ENCODE measurements around the gene FRMD1. TPM values are rescaled to one million over a fixed set of nuclear protein-coding genes. Genes with fewer than 3 reads are reported as not detected.

FRMD1 gene
- polyA plus RNA-seq, 3 donors = not detected

- DNase-seq = no peak
- peaks cover 0 to 16% (median 8%) of the 10 kb centered on the region in 7 donors for H3K9me3 Mint-ChIP-seq
These were observed 46.5 kb upstream of the FRMD1 start for GRCh38 chr6:168125429-168126001.

GRCh38 chr6:168124921-168125320 lies 45.9 kb upstream of the FRMD1 start:
- Histone ChIP-seq H3K36me3 (replicated peaks in 1 of 2; ENCODE audit: control insufficient read depth in 1 of 2, insufficient read depth in 2 of 2, low read length in 2 of 2) (no peaks in the 10 kb centered on the region), H3K79me2 (ENCODE audit: insufficient read depth, low read length) (no peaks in the 10 kb centered on the region), H4K20me1 (ENCODE audit: insufficient read depth, low read length) (no peaks in the 10 kb centered on the region), H3K27me3 (ENCODE audit: control insufficient read depth in 2 of 2, insufficient read depth in 2 of 2, low read length in 2 of 2) (no peaks in the 10 kb centered on the region), H3K4me3 (replicated peaks in 1 of 3; ENCODE audit: low read depth in 2 of 3, low read length in 3 of 3) (no peak overlapping the region), H3K9ac (ENCODE audit: insufficient read depth, low read length, poor library complexity, severe bottlenecking) (no peak overlapping the region), H3K4me1 (ENCODE audit: control insufficient read depth in 1 of 2, insufficient read depth in 2 of 2, low read length in 2 of 2) (no peaks in the 10 kb centered on the region), H3K27ac (ENCODE audit: low read depth in 1 of 2, low read length in 2 of 2) (no peak overlapping the region), H2AFZ (ENCODE audit: insufficient read depth, low read depth, low read length, poor library complexity, severe bottlenecking) (no peak overlapping the region), H3K4me2 (replicated peaks; ENCODE audit: extremely low read depth, low read length, poor library complexity, severe bottlenecking) (no peak overlapping the region), H3K9me3 (replicated peaks in 1 of 2; ENCODE audit: control insufficient read depth in 1 of 2, insufficient read depth in 1 of 2, low read length in 2 of 2) (peaks cover 0 to 20% of the 10 kb centered on the region in 2 donors)
- Mint-ChIP-seq H3K36me3 (no peaks in the 10 kb centered on the region), H3K4me3 (no peak overlapping the region), H3K27me3 (ENCODE audit: low read depth in 3 of 3) (peaks cover 0 to 1% (median 0%) of the 10 kb centered on the region in 3 donors), H3K9me3 (peaks cover 0 to 16% (median 8%) of the 10 kb centered on the region in 7 donors), H3K4me1 (no peaks in the 10 kb centered on the region), H3K27ac (no peak overlapping the region)
- WGBS (ENCODE audit: insufficient coverage) = 91% methylated on average over 10 of the region's 11 CpGs
- intact Hi-C loops (cut with micrococcal nuclease) = no loop called here
- no peak for DNase-seq
- TF ChIP-seq CTCF (IDR thresholded peaks at IDR 0.05) = no peak

More at GRCh38 chr6:168125429-168126001, 46.5 kb upstream of the FRMD1 start:
- Mint-ChIP-seq H3K27ac (peak overlapping the region in 1 of 7 donors; percentile 26), H3K4me3 (no peak overlapping the region), H3K27me3 (ENCODE audit: low read depth in 3 of 3) (peaks cover 0 to 1% (median 0%) of the 10 kb centered on the region in 3 donors), H3K36me3 (no peaks in the 10 kb centered on the region), H3K4me1 (no peaks in the 10 kb centered on the region)
- no peaks in the 10 kb centered on the region for H3K4me1 ChIP-seq (ENCODE audit: control insufficient read depth in 1 of 2, insufficient read depth in 2 of 2, low read length in 2 of 2)
- no peak overlapping the region for H3K4me3 ChIP-seq (replicated peaks in 1 of 3; ENCODE audit: low read depth in 2 of 3, low read length in 3 of 3)
- peaks cover 0 to 18% of the 10 kb centered on the region in 2 donors for H3K9me3 ChIP-seq (replicated peaks in 1 of 2; ENCODE audit: control insufficient read depth in 1 of 2, insufficient read depth in 1 of 2, low read length in 2 of 2)
- intact Hi-C loops (cut with micrococcal nuclease) = no loop called here
- H3K4me2 ChIP-seq (replicated peaks; ENCODE audit: extremely low read depth, low read length, poor library complexity, severe bottlenecking) = no peak overlapping the region
- WGBS (ENCODE audit: insufficient coverage) = 82% methylated on average over 20 of the region's 22 CpGs
- no peak overlapping the region for H3K27ac ChIP-seq (ENCODE audit: low read depth in 1 of 2, low read length in 2 of 2)
- H2AFZ ChIP-seq (ENCODE audit: insufficient read depth, low read depth, low read length, poor library complexity, severe bottlenecking) = no peak overlapping the region
- H3K9ac ChIP-seq (ENCODE audit: insufficient read depth, low read length, poor library complexity, severe bottlenecking) = no peak overlapping the region
- no peaks in the 10 kb centered on the region for H3K79me2 ChIP-seq (ENCODE audit: insufficient read depth, low read length)
- no peak for TF ChIP-seq CTCF (IDR thresholded peaks at IDR 0.05)
- H4K20me1 ChIP-seq (ENCODE audit: insufficient read depth, low read length) = no peaks in the 10 kb centered on the region
- H3K36me3 ChIP-seq (replicated peaks in 1 of 2; ENCODE audit: control insufficient read depth in 1 of 2, insufficient read depth in 2 of 2, low read length in 2 of 2) = no peaks in the 10 kb centered on the region
- no peaks in the 10 kb centered on the region for H3K27me3 ChIP-seq (ENCODE audit: control insufficient read depth in 2 of 2, insufficient read depth in 2 of 2, low read length in 2 of 2)

Data from CD14-positive monocyte (primary cell).